Activated naive CD8-positive, alpha-beta T cell (primary cell): ENCODE measurements around the gene NELL1.

Experiments used
- H3K27ac Mint-ChIP-seq: one replicate; pipeline ENCODE4 v1.8.0; 2021; ENCODE audit warnings: mixed read lengths
- H3K27me3 Mint-ChIP-seq: one replicate; pipeline ENCODE4 v1.8.0; 2021; ENCODE audit warnings: mixed read lengths
- H3K36me3 Mint-ChIP-seq: one replicate; pipeline ENCODE4 v1.8.0; 2021; ENCODE audit warnings: mixed read lengths
- H3K4me1 Mint-ChIP-seq: one replicate; pipeline ENCODE4 v1.8.0; 2021; ENCODE audit warnings: low read depth, mixed read lengths
- H3K4me3 Mint-ChIP-seq: one replicate; pipeline ENCODE4 v1.8.0; 2021; ENCODE audit warnings: mild to moderate bottlenecking, mixed read lengths
- H3K9me3 Mint-ChIP-seq: one replicate; pipeline ENCODE4 v1.8.0; 2021; ENCODE audit warnings: low read depth, mixed read lengths

The NELL1 gene

GRCh38 chr11:21306739-21307358 lies 637.5 kb downstream of the NELL1 start:
- no peaks in the 10 kb centered on the region for H3K36me3 Mint-ChIP-seq
- no peak overlapping the region for H3K4me3 Mint-ChIP-seq
- H3K4me1 Mint-ChIP-seq = no peaks in the 10 kb centered on the region
- H3K27me3 Mint-ChIP-seq = no peaks in the 10 kb centered on the region
- H3K27ac Mint-ChIP-seq = no peak overlapping the region
- peaks cover 6% of the 10 kb centered on the region for H3K9me3 Mint-ChIP-seq

GRCh38 chr11:21307874-21308273 lies 638.5 kb downstream of the NELL1 start:
- peaks cover 6% of the 10 kb centered on the region for H3K9me3 Mint-ChIP-seq
- H3K27ac Mint-ChIP-seq = no peak overlapping the region
- no peaks in the 10 kb centered on the region for H3K4me1 Mint-ChIP-seq
- H3K4me3 Mint-ChIP-seq = no peak overlapping the region
- H3K36me3 Mint-ChIP-seq = no peaks in the 10 kb centered on the region
- H3K27me3 Mint-ChIP-seq = no peaks in the 10 kb centered on the region

GRCh38 chr11:21316591-21316990 lies 647.2 kb downstream of the NELL1 start:
- H3K27me3 Mint-ChIP-seq = no peaks in the 10 kb centered on the region
- H3K36me3 Mint-ChIP-seq = no peaks in the 10 kb centered on the region
- no peak overlapping the region for H3K4me3 Mint-ChIP-seq
- H3K9me3 Mint-ChIP-seq = peaks cover 7% of the 10 kb centered on the region
- no peak overlapping the region for H3K27ac Mint-ChIP-seq
- H3K4me1 Mint-ChIP-seq = no peaks in the 10 kb centered on the region

GRCh38 chr11:21321072-21321471 lies 651.7 kb downstream of the NELL1 start:
- Mint-ChIP-seq H3K4me3 (no peak overlapping the region), H3K4me1 (no peaks in the 10 kb centered on the region), H3K27me3 (no peaks in the 10 kb centered on the region)

DNA sequence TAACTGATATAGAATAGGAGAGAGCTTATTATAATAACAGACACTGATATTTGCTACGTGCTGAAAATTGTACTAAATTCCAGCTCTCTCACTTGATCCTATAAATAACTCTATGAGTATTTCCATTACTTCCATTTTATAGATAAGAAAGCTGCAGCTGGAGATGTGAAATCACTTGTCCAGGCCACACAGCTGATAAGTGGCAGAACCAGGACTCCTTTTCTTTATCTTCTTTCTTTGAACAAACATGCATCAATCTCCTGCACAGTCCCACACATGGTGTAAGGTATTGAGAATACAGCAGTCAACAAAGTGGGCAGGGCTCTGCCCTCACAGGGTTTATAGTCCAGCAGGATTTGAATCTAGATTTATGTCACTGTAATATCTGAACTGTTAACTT lies 652.1 kb downstream of the NELL1 start:
- H3K4me3 Mint-ChIP-seq = no peak overlapping the region
- H3K9me3 Mint-ChIP-seq = peaks cover 16% of the 10 kb centered on the region
- H3K4me1 Mint-ChIP-seq = no peaks in the 10 kb centered on the region
- no peaks in the 10 kb centered on the region for H3K27me3 Mint-ChIP-seq
- H3K36me3 Mint-ChIP-seq = no peaks in the 10 kb centered on the region
- H3K27ac Mint-ChIP-seq = no peak overlapping the region

More at GRCh38 chr11:21321072-21321471, 651.7 kb downstream of the NELL1 start:
- Mint-ChIP-seq H3K9me3 (peaks cover 15% of the 10 kb centered on the region), H3K36me3 (no peaks in the 10 kb centered on the region), H3K27ac (no peak overlapping the region)

DNA sequence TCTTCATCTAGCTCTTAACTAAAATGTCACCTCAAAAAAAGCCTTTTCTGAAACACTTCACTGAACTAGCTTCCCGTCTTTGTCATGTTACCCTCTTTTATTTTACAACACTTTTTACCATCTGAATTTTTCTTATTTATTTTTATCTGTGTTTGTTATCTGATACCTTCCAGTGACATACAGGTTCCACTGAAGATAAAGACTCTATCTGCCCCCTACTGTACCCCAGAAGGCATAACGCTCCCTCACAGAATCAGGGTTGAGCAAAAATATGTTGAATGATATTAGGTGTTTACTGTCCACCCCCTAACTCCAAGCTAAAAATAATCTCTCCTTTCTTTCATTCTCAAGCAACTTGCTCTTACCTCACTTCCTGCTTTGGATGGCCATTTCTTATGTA lies 654.2 kb downstream of the NELL1 start:
- Mint-ChIP-seq H3K27ac (no peak overlapping the region), H3K4me1 (no peaks in the 10 kb centered on the region), H3K9me3 (peaks cover 19% of the 10 kb centered on the region), H3K36me3 (no peaks in the 10 kb centered on the region), H3K4me3 (no peak overlapping the region), H3K27me3 (no peaks in the 10 kb centered on the region)

GRCh38 chr11:21343204-21343603 lies 673.8 kb downstream of the NELL1 start:
- H3K9me3 Mint-ChIP-seq = peaks cover 8% of the 10 kb centered on the region
- H3K27me3 Mint-ChIP-seq = no peaks in the 10 kb centered on the region
- no peak overlapping the region for H3K27ac Mint-ChIP-seq
- H3K4me3 Mint-ChIP-seq = no peak overlapping the region
- H3K36me3 Mint-ChIP-seq = no peaks in the 10 kb centered on the region
- no peaks in the 10 kb centered on the region for H3K4me1 Mint-ChIP-seq

DNA sequence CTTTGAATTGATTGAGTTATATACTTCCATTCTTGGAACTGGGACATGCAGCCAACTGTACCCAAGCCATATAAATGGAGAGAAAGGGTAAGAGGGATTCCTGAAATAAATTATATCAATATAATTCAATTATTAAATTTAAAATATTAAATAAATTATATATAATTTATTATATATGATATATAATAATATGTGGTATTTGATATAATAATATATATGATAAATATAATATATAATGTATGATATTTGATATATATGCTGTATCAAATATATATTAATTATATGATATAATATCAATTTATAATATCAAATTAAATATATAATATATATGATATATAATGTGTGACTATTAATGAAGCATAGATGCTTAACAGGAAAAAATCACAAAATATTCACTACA lies 677.0 kb downstream of the NELL1 start:
- Mint-ChIP-seq H3K9me3 (peaks cover 5% of the 10 kb centered on the region), H3K27ac (no peak overlapping the region), H3K27me3 (no peaks in the 10 kb centered on the region), H3K36me3 (no peaks in the 10 kb centered on the region), H3K4me1 (no peaks in the 10 kb centered on the region), H3K4me3 (no peak overlapping the region)

- Mint-ChIP-seq H3K4me1 (no peaks in the 10 kb centered on the region), H3K36me3 (no peaks in the 10 kb centered on the region), H3K27ac (no peak overlapping the region), H3K4me3 (no peak overlapping the region), H3K9me3 (peaks cover 5% of the 10 kb centered on the region), H3K27me3 (no peaks in the 10 kb centered on the region)
Measured at GRCh38 chr11:21350613-21351012, 681.2 kb downstream of the NELL1 start.

DNA sequence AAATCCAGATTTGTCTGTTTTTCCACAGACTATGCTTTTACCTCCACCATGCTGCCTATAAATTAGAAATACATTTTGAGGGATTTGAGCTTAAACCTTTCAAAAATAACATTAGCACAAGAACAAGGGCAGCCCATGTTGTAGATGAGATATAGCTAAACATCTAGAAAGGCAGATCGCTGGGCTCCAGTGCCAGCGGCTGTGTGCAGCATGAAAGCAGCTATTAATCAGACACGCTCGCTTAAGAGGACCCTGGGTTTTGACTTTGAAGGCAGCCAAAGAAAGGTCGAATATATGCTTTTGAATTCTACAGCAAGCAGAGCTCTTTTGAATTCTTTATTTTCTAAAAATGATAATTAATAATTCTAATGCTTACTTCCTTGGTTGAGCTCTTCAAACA lies 684.0 kb downstream of the NELL1 start:
- Mint-ChIP-seq H3K36me3 (no peaks in the 10 kb centered on the region), H3K9me3 (no peaks in the 10 kb centered on the region), H3K27me3 (no peaks in the 10 kb centered on the region), H3K4me1 (no peaks in the 10 kb centered on the region), H3K27ac (no peak overlapping the region), H3K4me3 (no peak overlapping the region)

GRCh38 chr11:21364866-21365624 lies 695.7 kb downstream of the NELL1 start:
- H3K36me3 Mint-ChIP-seq = no peaks in the 10 kb centered on the region
- H3K4me3 Mint-ChIP-seq = no peak overlapping the region
- H3K27me3 Mint-ChIP-seq = no peaks in the 10 kb centered on the region
- peaks cover 11% of the 10 kb centered on the region for H3K9me3 Mint-ChIP-seq
- no peak overlapping the region for H3K27ac Mint-ChIP-seq
- H3K4me1 Mint-ChIP-seq = no peaks in the 10 kb centered on the region

DNA sequence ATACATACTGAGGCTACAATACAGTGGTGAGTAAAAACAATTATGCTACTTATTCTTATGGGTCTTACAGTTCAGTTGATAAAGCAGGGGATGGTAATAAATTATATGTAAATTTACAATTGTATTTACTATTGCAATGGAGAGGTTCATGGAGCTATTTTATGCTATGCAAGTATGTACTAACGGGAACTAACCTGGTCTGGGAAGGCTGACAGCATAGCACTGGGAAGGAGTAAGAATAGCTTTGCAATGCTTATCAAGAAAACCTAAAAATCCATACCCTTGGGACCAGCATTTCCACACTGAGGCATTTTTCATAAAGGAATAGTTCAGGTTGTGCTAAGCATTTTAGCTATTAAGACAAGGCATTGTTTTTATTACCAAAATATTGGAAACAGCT lies 700.6 kb downstream of the NELL1 start:
- Mint-ChIP-seq H3K4me3 (no peak overlapping the region), H3K27ac (no peak overlapping the region), H3K4me1 (no peaks in the 10 kb centered on the region), H3K27me3 (no peaks in the 10 kb centered on the region), H3K36me3 (no peaks in the 10 kb centered on the region), H3K9me3 (peaks cover 5% of the 10 kb centered on the region)

DNA sequence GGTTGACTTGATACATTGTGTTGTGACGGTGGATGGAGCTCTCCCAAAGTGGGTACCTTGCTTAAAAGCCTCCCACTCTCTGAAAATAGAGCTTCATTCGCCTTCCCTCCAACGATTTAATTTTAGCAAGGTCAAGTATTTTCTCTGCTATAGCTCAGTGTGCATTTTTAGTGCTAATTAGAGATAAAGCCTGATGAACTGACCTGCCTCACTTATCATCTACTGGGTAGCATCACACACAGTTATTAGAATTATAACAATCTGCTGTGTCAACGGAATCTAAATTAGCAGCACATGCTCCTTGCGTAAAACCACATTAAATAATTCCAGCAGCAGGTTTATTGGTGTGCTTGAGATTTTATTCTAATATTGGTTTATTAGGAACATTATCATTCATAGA lies 701.7 kb downstream of the NELL1 start:
- Mint-ChIP-seq H3K4me3 (no peak overlapping the region), H3K27ac (no peak overlapping the region), H3K36me3 (no peaks in the 10 kb centered on the region), H3K4me1 (no peaks in the 10 kb centered on the region), H3K27me3 (no peaks in the 10 kb centered on the region), H3K9me3 (peaks cover 5% of the 10 kb centered on the region)

DNA sequence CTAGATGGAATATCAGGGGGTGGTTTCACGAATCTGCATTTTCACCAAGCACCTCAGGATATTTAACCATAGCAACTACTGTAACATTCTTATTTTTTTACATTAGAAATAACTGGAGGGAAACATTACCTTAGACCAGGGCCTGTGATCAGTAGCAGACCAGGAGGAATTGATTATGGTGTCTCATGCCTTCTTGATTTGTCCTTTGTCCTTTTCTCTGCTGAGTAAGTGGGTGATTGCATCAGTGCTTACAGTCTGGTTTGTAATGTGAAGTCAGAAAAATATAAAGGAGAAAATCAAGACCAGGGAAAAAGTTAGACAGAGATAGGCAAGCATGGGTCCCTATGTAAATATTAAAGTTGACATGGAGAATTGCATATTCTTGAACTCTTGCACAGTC lies 703.3 kb downstream of the NELL1 start:
- Mint-ChIP-seq H3K9me3 (peaks cover 7% of the 10 kb centered on the region), H3K4me1 (no peaks in the 10 kb centered on the region)

DNA sequence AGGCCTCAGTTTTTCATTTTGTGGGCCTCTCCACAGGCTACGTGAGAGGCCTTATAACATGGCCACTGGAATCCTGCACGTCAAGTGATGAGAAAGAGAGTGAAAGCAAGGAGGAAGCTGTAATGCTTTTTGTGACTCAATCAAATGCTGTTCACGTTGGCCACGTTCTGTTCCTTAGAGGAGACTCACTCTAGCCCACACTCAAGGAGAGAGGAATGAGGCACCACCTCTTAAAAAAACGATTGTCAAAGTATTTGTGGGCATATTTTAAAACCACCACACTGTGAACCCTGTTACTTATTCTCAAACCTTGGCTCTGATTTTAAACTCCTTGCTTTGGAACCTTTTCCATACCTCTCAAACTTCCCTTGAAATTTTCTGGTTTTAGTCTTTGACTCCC lies 705.0 kb downstream of the NELL1 start:
- Mint-ChIP-seq H3K27ac (no peak overlapping the region), H3K36me3 (no peaks in the 10 kb centered on the region), H3K4me1 (no peaks in the 10 kb centered on the region), H3K27me3 (no peaks in the 10 kb centered on the region), H3K4me3 (no peak overlapping the region), H3K9me3 (peaks cover 4% of the 10 kb centered on the region)

More for the DNA sequence above, 703.3 kb downstream of the NELL1 start:
- H3K27me3 Mint-ChIP-seq = no peaks in the 10 kb centered on the region
- no peaks in the 10 kb centered on the region for H3K36me3 Mint-ChIP-seq
- no peak overlapping the region for H3K4me3 Mint-ChIP-seq
- no peak overlapping the region for H3K27ac Mint-ChIP-seq
